Tibial nerve (tissue), 4 donors: Measurements from ENCODE around the gene PRKCZ.

Experiments
- CTCF ChIP-seq, 5 experiments: fragments of 200-600 bp in 3 of 5; fragments of 450-650 bp in 2 of 5; sonication (generic) in 3 of 5; IDR thresholded peaks; one replicate each; pipeline ENCODE4 v1.5.1; 2016 to 2019; ENCODE audit warnings: antibody characterized with exemption in 5 of 5, mild to moderate bottlenecking in 3 of 5, moderate library complexity in 2 of 5
- EP300 ChIP-seq, 2 donors: sonication (generic); formaldehyde crosslinking; IDR thresholded peaks; one replicate each; pipeline ENCODE4 v1.6.1; 2017; ENCODE audit warnings: antibody characterized with exemption in 2 of 2, mild to moderate bottlenecking in 1 of 2
- POLR2A ChIP-seq, 2 donors: fragments of 450-650 bp; IDR thresholded peaks; one replicate each; pipeline ENCODE4 v1.6.1; 2017; ENCODE audit warnings: antibody characterized with exemption in 2 of 2, mild to moderate bottlenecking in 2 of 2, moderate library complexity in 2 of 2

- TF ChIP-seq CTCF (IDR thresholded peaks at IDR 0.05) (no peak), EP300 (IDR thresholded peaks at IDR 0.05) (peak in 1 of 2 donors; percentile 60), POLR2A (IDR thresholded peaks at IDR 0.05) (peak; percentile 19 to 65)
Observed at GRCh38 chr1:2204415-2205190, 154.4 kb downstream of the PRKCZ start.
